Stimulated activated CD4-positive, alpha-beta T cell treated with anti-CD3 and anti-CD28 coated beads, TNF-alpha, amount 100 ng/mL, for 1 hour (primary cell): ENCODE results near the gene EGFL7.

Experiments
- DNase-seq, 3 donors: peaks; one replicate each; pipeline ENCODE4 v3.0.0-alpha.2; 2020; ENCODE audit warnings: low read depth in 3 of 3, low spot score in 1 of 3

The EGFL7 gene

DNA sequence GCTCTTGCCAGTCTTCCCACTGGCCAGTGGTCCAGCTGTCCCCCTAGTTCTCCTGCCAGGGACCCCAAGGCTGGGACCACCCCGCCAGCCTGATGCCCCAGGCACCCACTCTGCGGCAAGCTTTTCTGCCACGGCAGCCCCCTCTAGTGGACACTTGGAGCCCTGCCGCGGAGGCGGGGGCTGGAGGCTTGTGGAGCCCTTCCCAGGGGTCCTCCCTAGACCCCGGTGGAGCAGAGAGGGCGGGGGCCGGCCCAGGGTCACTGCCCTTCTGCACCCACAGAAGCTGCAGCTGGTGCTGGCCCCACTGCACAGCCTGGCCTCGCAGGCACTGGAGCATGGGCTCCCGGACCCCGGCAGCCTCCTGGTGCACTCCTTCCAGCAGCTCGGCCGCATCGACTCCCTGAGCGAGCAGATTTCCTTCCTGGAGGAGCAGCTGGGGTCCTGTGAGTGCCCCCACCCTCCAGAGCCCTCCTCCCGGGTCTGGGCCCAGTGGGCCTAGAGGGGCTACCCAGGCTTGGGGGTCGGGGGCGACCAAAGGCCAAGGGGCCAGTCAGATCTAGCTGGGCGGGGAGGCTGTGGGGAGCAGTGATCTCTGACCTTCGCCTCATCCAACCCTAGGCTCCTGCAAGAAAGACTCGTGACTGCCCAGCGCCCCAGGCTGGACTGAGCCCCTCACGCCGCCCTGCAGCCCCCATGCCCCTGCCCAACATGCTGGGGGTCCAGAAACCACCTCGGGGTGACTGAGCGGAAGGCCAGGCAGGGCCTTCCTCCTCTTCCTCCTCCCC lies 9.1 kb downstream of the EGFL7 start:
- peak in 1 of 3 donors; percentile 41 for DNase-seq

DNA sequence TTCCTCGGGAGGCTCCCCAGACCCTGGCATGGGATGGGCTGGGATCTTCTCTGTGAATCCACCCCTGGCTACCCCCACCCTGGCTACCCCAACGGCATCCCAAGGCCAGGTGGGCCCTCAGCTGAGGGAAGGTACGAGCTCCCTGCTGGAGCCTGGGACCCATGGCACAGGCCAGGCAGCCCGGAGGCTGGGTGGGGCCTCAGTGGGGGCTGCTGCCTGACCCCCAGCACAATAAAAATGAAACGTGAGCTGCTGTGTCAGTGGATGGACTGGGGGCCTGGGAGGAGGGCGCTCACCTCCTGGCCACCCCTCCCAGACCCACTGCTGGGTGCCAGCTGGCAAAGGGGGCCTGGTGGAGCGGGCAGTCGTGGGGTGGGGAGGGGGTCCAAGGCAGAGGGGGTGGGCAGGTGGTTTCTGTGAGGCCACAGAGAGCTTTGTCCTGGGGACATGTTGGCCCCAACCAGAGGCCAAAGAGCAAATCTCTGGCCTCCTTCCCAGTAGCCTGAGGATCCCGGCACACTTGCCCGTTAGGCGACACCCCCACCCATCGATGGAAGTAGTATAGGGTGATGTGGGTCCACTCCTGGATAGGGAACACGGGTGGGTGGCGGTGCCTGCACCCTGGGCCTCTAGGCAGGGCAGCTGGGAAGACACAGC lies 9.8 kb downstream of the EGFL7 start:
- no peak for DNase-seq

DNA sequence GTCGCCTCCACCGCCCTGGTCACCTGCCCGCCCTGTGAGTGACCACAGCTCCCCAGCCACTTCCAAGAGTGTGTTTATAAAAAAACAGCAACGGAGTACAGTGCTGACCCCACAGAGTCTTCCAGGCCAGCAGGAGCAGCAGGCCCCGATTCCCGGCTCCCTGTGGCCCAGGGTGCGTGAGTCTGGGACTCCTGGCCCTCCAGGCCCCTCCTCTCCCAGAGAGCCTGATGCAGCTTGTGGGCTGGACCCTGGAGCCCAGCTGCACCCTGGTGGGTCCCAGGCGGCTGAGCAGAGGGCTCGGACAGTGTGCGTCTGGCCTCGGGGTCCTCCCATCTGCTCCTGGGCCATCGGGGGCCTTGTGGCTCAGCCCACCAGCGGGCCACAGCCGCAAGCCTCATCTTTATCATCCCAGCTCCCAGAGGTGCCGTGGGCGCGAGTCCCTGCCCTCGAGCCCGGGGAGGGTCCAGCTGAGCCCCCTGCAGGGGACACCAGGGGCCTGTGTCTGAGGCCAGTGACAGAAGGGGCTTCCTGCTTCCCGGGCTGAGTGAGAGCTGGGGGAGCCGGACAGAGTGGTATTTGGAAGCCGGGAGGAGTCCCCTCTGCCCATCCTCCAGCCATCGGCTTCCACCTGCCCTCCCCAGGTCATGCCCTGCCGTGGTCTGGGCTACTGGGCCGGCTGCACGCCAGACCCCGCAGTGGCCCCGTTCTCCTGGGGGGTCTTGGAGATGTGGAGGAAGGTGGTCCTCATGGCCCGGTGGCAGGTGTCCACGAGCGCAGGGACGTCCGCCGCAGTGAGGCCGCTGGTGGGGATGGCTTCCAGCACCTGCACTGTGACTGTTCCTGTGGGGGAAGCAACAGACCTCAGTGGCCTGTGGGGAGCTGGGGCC lies 10.6 kb downstream of the EGFL7 start:
- no peak for DNase-seq

DNA sequence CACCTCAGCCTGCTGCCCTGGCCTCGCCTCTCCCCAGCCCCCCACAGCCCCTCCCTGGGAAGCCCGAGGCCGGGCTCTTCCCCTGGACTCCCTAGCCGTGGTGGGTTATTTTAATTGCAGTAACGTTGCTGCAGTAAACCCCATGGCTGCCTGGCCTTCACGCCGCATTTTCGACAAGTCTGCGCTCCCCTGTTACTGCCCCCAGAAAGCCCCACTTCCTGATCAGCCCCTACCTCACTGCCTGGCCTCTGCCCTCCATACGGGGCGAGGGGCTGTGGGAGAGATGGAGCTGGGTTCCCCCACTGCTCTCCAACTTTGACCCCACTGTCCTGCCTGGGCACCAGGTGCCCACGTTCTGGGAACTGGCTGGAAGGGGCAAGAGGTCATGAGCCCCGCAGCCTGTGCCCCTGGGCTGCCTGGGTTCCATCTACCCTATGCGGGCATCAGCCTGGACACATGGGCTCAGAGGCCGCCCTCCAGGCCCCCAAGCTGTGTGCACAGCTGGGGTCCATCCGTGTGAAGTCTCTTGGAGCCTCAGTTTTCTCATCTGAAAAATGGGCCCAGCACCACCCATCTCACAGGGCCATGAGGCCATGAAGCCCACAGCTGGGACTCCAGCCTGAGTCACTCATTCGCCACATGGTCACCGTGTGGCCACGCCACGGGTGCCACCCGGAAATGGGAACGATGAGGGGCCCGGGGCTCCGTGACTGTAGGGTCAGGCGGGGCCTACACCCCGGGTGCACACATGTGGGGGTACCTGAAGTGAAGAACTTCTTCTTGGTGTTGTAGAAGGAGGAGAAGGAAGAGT lies 11.5 kb downstream of the EGFL7 start:
- no peak for DNase-seq

DNA sequence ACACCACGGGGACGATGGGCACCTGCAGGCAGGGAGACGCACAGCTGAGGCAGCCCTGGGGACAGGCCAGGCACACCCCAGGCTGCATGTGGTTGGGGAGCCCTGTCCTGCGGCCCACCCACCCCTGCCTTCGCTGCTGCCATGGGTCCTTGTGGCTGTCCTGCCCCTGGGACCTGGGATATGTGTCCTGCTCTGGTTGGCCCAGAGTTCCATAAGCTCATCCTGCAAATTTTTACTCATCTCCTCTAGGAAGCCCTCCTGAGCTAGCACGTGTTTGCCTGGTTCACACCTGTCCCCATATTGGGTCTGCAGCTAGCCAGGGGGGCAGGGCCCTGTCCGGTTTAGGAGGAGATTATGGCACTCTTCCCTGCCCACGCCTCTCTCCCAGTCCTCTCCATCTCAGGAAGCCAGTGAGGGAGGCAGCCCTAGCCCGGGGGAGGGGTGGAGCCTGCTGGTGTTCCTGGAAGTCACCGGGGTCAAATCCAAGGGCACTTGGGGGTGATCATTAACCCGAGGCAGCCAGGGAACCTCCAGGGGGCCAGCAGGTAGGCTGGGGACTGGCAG lies 12.2 kb downstream of the EGFL7 start:
- DNase-seq = no peak

DNA sequence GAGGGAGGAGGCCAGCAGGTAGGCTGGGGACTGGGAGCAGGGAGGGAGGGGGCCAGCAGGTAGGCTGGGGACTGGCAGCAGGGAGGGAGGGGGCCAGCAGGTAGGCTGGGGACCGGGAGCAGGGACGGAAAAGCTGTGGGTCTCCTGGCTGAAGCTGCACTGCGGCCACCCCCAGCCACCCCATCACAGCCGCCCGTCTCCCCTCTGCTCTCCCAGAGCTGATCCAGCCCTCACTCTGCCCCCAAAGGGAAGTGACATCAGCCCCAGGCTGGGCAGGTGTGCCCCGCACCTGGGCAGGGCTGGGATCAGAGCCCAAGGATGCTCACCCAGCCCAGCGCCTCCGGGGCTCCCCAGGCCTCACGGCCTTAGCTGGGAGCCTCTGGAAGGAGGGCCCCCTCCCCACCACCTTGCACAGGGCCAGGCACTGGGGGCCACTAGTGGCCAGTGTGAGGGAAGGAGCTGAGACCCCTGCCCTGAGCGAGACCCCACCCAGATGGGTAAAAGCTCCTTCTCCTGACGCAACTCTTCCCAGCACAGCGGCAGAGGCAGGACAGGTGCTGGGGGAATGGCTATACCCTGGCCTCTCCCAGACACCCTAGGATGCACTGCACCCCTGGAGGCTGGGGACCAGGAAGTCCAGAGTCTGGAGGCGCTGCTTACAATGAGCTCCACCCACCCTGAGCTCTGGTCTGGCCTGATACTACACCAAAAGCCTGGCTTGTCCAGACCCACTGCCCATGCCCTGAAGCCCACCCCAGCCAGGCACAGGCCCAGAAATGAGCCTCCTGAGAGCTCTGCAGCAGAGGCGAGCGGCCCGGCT lies 13.0 kb downstream of the EGFL7 start:
- DNase-seq = no peak

DNA sequence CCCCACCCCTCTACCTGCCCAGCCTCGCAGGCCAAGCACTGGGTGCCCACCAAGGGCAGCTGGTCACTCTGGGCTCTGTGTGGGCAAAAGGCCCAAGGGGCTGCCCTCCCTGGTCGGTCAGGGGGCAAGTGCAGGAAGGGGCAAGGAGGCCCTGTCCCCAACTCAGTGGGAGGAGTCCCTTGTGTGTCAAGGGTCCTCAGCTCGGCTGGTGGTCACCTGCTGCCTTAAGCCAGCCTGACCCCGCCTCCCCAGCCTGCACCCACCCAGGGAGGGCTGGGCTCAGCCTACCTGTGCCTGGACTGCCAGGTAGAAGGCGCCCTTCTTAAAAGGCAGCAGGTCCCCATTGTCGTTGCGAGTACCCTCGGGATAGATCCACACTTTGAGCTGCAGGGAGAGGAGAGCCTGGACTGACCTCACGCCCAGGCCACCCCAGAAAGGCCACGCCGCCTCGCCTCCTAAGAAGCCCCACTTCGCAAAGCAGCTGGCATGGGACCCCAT lies 13.6 kb downstream of the EGFL7 start:
- DNase-seq = no peak

DNA sequence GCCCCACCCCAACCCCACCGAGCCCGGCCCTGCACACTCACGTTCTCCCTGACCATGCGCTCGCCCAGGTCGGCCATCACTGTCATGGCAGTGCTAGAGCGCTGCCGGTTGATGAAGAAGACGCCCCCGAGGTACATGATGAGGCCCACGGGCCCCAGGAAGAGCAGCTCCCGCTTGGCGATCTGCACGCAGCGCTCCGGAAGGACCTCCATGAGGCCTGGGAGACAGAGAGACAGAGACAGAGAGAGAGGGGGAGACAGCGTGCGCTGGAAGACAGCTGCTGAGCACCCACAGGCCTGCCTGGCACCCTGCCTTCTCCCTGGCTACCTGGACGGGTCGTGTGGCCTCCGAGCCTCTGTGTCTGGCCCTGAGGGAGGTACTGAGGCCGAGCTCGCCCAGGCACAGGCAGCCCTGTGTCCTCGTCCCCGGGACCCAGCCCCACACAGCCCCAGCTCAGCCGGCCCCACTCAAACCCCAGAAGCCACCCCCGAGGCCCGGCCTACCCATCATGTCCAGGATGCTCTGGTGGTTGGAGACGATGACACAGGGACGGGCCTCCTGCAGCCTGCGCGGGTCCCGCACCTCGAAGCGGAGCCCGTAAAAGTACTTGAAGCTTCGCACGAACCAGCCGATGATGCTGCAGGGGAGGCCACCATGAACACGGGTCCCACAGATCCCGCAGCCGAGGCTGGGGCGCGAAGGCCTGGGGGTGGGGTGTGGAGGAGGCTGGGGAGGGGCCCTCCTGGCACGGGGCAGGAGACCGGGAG lies 14.4 kb downstream of the EGFL7 start:
- no peak for DNase-seq

DNA sequence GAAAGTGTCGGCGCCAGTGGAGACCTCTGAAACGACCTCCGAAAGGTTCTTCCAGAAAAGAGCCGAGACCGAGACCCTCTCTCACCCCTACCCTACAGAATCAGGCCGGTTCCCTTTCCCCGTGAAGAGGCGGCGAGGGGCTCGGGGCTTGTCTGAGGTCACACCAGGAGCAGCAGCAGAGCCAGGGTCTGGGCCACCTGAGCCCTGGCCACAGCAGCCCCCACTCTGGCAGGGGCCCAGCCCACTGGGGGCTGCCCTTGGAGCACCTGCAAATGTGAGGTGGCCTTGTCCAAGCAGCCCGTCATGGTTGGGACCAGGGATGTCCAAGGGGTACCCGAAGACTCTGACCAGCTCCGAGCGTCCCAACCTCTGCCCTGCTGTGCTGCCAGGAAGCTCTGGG lies 15.3 kb downstream of the EGFL7 start:
- DNase-seq = no peak

DNA sequence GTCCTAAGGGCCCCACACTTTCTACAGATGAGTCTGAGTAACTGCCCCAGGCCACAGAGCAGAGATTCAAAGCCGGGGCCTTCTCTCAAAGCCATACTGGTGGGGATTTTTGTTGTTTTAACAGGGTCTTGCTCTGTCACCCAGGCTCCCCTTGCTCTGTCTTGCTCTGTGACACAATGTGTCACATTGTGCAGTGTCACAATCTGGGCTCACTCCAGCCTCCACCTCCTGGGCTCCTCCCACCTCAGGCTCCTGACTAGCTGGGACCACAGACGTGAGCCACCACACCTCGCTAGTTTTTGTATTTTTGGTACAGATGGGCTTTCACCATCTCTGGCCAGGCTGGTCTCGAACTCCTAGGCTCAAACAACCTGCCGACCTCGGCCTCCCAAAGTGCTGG lies 15.9 kb downstream of the EGFL7 start:
- no peak for DNase-seq

DNA sequence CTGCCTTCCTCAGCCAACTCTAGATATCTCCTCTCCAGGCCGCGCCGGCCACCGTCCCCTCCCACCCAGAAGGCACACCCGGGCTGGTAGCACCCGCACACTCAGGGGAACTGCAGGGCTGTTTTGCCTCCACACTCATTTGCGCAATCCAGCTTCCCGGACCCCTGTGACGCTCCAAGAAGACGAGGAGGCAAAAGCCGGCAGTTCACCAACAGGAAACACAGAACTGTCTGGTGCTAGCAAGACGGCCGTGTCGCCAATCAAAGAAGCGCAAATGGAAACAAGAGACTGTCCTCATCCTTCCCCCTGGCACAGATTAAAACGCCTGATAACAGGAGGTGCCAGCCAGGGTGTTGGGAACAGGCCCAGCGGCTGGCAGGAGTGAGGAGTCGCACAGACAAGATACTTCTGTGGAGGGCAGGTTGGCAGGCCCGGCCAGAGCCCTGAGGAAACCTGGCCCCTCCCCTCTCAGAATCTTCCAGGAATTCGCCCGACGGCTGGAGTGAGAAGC lies 16.8 kb downstream of the EGFL7 start:
- DNase-seq = no peak

DNA sequence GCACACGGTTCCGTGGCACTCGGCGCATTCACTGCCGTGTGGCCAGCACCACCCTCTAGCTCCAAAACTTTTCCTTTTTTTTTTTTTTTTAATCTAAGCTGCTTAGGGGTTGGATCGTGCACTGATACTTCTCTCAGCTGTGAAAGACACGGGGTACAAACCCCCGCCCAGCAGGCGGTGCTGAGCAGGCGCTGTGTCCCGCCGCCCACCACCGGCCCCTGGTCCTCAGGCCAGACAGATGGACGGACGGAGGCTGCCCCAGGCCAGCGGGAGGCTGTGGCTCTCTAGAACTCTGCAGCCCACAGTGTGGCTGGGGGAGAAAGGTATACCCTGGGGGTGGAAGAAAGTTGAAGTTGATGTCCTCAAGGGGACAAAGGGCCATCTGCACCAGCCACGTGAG lies 18.3 kb downstream of the EGFL7 start:
- no peak for DNase-seq

DNA sequence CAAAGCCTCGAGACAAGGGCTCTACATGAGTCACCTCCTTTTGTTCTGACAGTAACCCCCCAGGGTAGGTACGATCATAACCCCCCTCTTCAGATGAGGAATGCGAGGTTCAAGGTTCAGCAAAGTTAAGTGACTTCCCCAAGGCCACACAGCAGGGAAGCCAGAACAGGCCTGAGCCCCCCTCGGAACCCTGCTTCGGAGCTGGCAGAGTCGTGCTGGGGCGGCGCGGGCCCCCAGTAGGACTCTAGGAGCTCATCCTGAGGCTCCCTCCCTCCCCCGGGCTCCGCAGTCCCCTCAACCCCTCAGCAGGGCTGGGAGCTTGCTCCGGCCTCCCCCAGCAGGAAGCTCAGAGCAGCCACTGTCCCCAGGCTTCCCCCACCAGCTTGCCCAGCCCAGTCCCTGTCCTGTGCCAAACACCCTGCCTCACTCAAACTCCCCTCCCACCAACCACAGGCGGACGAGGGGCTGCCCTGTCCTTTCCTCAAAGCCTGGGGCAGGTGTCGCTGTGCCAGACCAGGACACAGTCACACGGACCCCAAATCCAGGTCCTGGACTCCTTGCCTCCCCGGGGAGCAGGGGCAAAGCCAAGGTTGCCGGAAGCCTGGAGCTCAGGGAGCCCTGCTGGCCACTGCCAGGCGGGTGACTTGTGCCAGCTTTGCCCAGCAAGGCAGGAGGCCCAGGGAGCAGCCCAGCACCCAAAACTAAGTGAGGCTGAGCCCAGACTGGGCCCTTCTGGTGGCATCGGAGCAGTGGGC lies 19.4 kb downstream of the EGFL7 start:
- no peak for DNase-seq

DNA sequence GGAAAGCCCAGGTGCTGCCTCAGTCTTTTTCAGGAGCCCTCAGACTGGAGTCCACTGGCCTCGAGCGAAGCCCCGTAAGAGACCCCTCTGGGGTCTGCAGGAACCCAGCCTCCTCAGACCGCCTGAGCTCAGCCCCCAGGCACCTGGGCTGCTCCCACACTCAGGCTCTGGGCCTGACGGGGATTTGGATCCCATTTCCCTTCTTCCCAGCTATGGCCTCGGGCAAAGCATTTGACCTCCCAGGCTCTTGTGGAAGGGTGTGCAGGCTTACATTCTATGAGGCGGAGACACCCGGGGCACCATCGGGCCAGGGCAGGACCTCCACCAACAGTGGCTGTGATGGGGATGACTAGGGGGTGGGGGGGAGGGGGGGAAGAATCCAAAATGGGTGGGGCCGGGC lies 20.0 kb downstream of the EGFL7 start:
- no peak for DNase-seq

DNA sequence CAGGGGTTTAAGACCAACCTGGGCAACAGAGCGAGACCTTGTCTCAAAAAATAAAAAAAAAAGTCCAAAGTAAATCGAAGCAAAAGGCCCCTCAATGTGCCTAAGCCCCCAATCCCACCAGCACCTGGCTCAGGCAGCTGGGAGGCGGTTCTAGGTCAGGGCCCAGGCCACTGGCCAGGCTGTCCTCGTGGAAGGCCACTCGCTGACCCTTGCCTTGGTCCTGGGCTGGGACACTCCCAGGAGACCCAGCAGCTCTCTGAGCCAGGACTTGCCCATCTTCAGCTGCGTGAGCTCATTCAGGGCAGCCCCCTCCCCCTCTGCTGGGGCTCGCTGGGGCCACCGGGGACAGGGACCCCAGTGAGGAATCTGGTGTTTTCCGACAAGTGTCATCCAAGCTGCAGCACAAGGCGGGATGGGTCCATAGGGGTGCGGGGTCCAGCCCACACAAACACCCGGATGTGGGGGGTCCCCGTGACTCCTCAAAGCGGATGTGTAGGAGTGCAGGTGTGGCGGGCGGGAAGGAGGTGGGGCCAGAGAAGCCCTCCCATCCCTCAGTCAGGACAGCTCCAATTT lies 20.5 kb downstream of the EGFL7 start:
- DNase-seq = no peak

DNA sequence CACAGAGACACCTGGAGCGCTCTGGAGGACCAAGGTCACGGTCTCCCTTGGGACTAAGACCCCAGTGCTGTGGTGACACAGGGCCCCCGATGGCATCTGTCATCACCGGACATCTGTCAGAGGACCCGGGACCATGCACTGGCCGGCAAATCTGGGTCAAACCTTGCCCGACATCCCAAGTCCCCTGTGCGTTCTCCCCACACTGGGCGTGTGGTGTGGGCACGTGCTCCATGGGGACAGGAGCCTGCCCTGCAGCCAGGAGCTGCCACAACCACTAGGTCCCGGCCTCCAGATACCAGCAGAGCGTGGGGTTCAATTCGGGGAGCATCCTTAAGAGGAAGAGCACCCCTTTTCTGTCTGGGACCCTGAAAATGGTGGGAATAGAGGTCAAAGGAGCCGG lies 21.0 kb downstream of the EGFL7 start:
- no peak for DNase-seq

DNA sequence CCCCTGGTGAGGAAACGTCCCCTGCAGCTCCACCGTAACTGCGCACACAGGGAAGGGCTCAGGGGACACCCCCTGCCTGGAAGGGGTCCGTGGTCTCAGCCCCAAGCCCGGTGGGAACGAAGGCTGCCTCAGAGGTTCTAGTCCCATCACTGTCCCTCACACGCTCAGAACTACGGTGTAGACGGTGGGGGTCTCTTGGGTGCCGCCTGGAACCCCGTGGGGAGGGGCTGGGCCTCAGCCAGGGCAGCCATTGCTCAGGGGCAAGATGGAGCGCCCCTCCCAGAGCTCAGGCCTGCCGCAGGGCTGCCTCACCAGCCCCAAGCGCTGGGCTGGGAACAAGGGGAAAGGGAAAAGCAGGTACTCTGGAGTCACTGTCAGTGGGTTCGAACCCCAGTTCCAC lies 21.6 kb downstream of the EGFL7 start:
- DNase-seq = no peak

DNA sequence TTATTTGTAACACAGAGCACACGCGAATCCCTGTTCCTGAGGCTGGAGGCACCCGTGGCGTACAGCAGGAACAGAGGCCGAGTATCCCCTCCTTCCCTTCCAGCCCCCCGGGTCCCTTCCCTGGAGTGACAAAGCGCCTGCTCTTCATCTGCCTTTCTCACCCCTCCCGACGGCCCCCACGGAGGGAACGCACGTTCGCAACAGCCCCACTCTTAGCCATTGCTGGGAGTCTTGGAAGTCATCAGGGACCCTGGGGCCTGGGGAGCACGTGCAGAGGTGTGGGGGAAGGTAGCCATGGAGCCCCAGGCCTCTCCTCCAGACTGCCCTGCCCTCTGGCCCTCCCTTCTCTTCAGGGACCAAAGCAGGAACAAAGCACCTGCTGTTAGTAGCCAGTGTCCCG lies 22.1 kb downstream of the EGFL7 start:
- no peak for DNase-seq
